Activated T-cell treated with anti-CD3 and anti-CD28 coated beads for 48 hours (primary cell): ENCODE data around the gene LSMEM2.

Experiments
- DNase-seq: peaks from one replicate; pipeline ENCODE4 v3.0.0-alpha.2; 2020; ENCODE audit warnings: low read depth

Gene LSMEM2

GRCh38 chr3:50322386-50323091 is 43.7 kb downstream of the LSMEM2 start, which contains the start of gene HYAL2:
TSS of gene HYAL2 (minus strand) at chr3:50322745. CDS start at chr3:50320489, 2,256 bp downstream.
- DNase-seq: no peak

GRCh38 chr3:50323092-50323600 is 44.3 kb downstream of the LSMEM2 start:
- no peak for DNase-seq

GRCh38 chr3:50323614-50324199 is 44.8 kb downstream of the LSMEM2 start:
- no peak for DNase-seq

GRCh38 chr3:50324351-50325112 is 45.6 kb downstream of the LSMEM2 start:
- peak; percentile 64 for DNase-seq

GRCh38 chr3:50325113-50325480 is 46.2 kb downstream of the LSMEM2 start:
- no peak for DNase-seq

- DNase-seq: no peak
Observed at GRCh38 chr3:50325497-50326181, 46.8 kb downstream of the LSMEM2 start.

GRCh38 chr3:50326182-50326541 is 47.3 kb downstream of the LSMEM2 start:
- no peak for DNase-seq

- DNase-seq: no peak
Observed at GRCh38 chr3:50327129-50327528, 48.2 kb downstream of the LSMEM2 start.

- peak; percentile 93 for DNase-seq
Observed at GRCh38 chr3:50327943-50328691, 49.2 kb downstream of the LSMEM2 start, which contains the start of gene TUSC2. TSS of gene TUSC2 (minus strand) at chr3:50328223. CDS start at chr3:50328099, 124 bp downstream.

- DNase-seq: no peak
Observed at GRCh38 chr3:50330330-50330729, 51.4 kb downstream of the LSMEM2 start.

- no peak for DNase-seq
Observed at GRCh38 chr3:50331364-50331907, 52.5 kb downstream of the LSMEM2 start.

- no peak for DNase-seq
Observed at GRCh38 chr3:50333744-50334328, 54.9 kb downstream of the LSMEM2 start.

- DNase-seq: no peak
Observed at GRCh38 chr3:50334339-50335075, 55.6 kb downstream of the LSMEM2 start.

GRCh38 chr3:50336452-50337174 is 57.7 kb downstream of the LSMEM2 start:
- no peak for DNase-seq

- peak; percentile 96 for DNase-seq
Observed at GRCh38 chr3:50337175-50337861, 58.4 kb downstream of the LSMEM2 start.
